Endothelial cell (in vitro differentiated cells): Measurements from ENCODE around the gene PRLHR. TPM values are rescaled to one million over a fixed set of nuclear protein-coding genes. Genes with fewer than 3 reads are reported as not detected.
A peak's percentile ranks its signal among the peaks of the same experiment; 100 is the strongest.

Experiments
- DNase-seq: peaks from one replicate; pipeline ENCODE4 v3.0.0; 2021; ENCODE audit warnings: low spot score
- H3K27ac Mint-ChIP-seq: one replicate; pipeline ENCODE4 v1.8.0; 2021; ENCODE audit warnings: mixed read lengths, inconsistent platforms; ENCODE audit not compliant: unreplicated experiment
- H3K27me3 Mint-ChIP-seq: one replicate; pipeline ENCODE4 v1.8.0; 2021; ENCODE audit warnings: mild to moderate bottlenecking, moderate library complexity, mixed read lengths, inconsistent platforms; ENCODE audit not compliant: unreplicated experiment
- H3K36me3 Mint-ChIP-seq: one replicate; pipeline ENCODE4 v1.8.0; 2021; ENCODE audit warnings: mild to moderate bottlenecking, low read depth, mixed read lengths, inconsistent platforms; ENCODE audit not compliant: unreplicated experiment
- H3K4me1 Mint-ChIP-seq: one replicate; pipeline ENCODE4 v1.8.0; 2021; ENCODE audit warnings: mild to moderate bottlenecking, mixed read lengths, inconsistent platforms; ENCODE audit not compliant: unreplicated experiment
- H3K4me3 Mint-ChIP-seq: one replicate; pipeline ENCODE4 v1.8.0; 2021; ENCODE audit warnings: mild to moderate bottlenecking, mixed read lengths, inconsistent platforms; ENCODE audit not compliant: unreplicated experiment
- H3K9me3 Mint-ChIP-seq: one replicate; pipeline ENCODE4 v1.8.0; 2021; ENCODE audit warnings: mixed read lengths, inconsistent platforms; ENCODE audit not compliant: unreplicated experiment
- CTCF ChIP-seq: fragments of 200-600 bp; sonication (generic); IDR thresholded peaks from one replicate; pipeline ENCODE4 v1.5.0; 2021; ENCODE audit warnings: antibody characterized with exemption; ENCODE audit not compliant: unreplicated experiment
- total RNA-seq: library from RNA; stranded (reverse); fragmentation: NEBNext Ultra II Directional; extraction: Animal tissue kit (Norgen Biotek cat#: 25700); gene quantifications from one replicate; pipeline ENCODE4 v1.2.1, GENCODE V29; 2021; ENCODE audit not compliant: unreplicated experiment

PRLHR gene
- total RNA-seq, 1 donor from 2014 or later, result not detected

GRCh38 chr10:118564114-118564513 lies 31.3 kb downstream of the PRLHR start:
- Mint-ChIP-seq H3K4me1 (no peaks in the 10 kb centered on the region), H3K27ac (no peak overlapping the region), H3K9me3 (no peaks in the 10 kb centered on the region), H3K4me3 (no peak overlapping the region), H3K27me3 (peaks cover 5% of the 10 kb centered on the region), H3K36me3 (no peaks in the 10 kb centered on the region)
- no peak for TF ChIP-seq CTCF
- DNase-seq, result no peak

- no peaks in the 10 kb centered on the region for H3K9me3 Mint-ChIP-seq
- H3K4me1 Mint-ChIP-seq, result no peaks in the 10 kb centered on the region
- peaks cover 5% of the 10 kb centered on the region for H3K27me3 Mint-ChIP-seq
- no peak for TF ChIP-seq CTCF
- no peak for DNase-seq
- H3K4me3 Mint-ChIP-seq, result no peak overlapping the region
- no peak overlapping the region for H3K27ac Mint-ChIP-seq
- no peaks in the 10 kb centered on the region for H3K36me3 Mint-ChIP-seq
Observed at GRCh38 chr10:118563373-118563890, 32.0 kb downstream of the PRLHR start.

- Mint-ChIP-seq H3K4me1 (peaks cover 2% of the 10 kb centered on the region), H3K4me3 (no peak overlapping the region), H3K27me3 (peaks cover 4% of the 10 kb centered on the region), H3K27ac (no peak overlapping the region), H3K9me3 (no peaks in the 10 kb centered on the region), H3K36me3 (no peaks in the 10 kb centered on the region)
- DNase-seq, result no peak
- TF ChIP-seq CTCF, result no peak
Observed at GRCh38 chr10:118562851-118563250, 32.6 kb downstream of the PRLHR start.

GRCh38 chr10:118557946-118558345 lies 37.5 kb downstream of the PRLHR start:
- no peak for DNase-seq
- Mint-ChIP-seq H3K4me1 (peaks cover 6% of the 10 kb centered on the region), H3K36me3 (no peaks in the 10 kb centered on the region), H3K27me3 (no peaks in the 10 kb centered on the region), H3K27ac (peak overlapping the region; percentile 50), H3K4me3 (no peak overlapping the region), H3K9me3 (no peaks in the 10 kb centered on the region)
- no peak for TF ChIP-seq CTCF

GRCh38 chr10:118551535-118552100 lies 43.8 kb downstream of the PRLHR start:
- no peak overlapping the region for H3K27ac Mint-ChIP-seq
- H3K36me3 Mint-ChIP-seq, result no peaks in the 10 kb centered on the region
- H3K9me3 Mint-ChIP-seq, result no peaks in the 10 kb centered on the region
- peaks cover 13% of the 10 kb centered on the region for H3K4me1 Mint-ChIP-seq
- H3K4me3 Mint-ChIP-seq, result no peak overlapping the region
- TF ChIP-seq CTCF, result no peak
- H3K27me3 Mint-ChIP-seq, result no peaks in the 10 kb centered on the region
- no peak for DNase-seq
